Breast epithelium (tissue), 4 donors: ENCODE results near the gene SLC13A2. TPM values are rescaled to one million over a fixed set of nuclear protein-coding genes. Genes with fewer than 3 reads are reported as not detected.

Experiments used
- DNase-seq, 2 donors: peaks; one replicate each; pipeline ENCODE4 v3.0.0-alpha.2; 2019; ENCODE audit warnings: low spot score in 2 of 2
- H3K27ac ChIP-seq, 2 donors: fragments of 200-600 bp; sonication (generic) in 1 of 2; one replicate each; pipeline ENCODE4 v1.5.1; 2016 to 2019; ENCODE audit warnings: mild to moderate bottlenecking in 1 of 2
- H3K27me3 ChIP-seq, 2 donors: fragments of 200-600 bp; sonication (generic) in 1 of 2; one replicate each; pipeline versions ENCODE4 v1.5.1 to v1.6.0; 2017 to 2019; ENCODE audit warnings: control low read depth in 1 of 2, mild to moderate bottlenecking in 1 of 2
- H3K36me3 ChIP-seq: fragments of 200-600 bp; one replicate; pipeline ENCODE4 v1.5.1; 2019
- H3K4me1 ChIP-seq, 2 donors: fragments of 200-600 bp; sonication (generic); one replicate each; pipeline ENCODE4 v1.5.1; 2016 to 2019; ENCODE audit warnings: control low read depth in 1 of 2
- H3K4me3 ChIP-seq, 3 donors: fragments of 200-600 bp; sonication (generic); 1 replicate in 2 of 3; 2 replicates in 1 of 3; pipeline ENCODE4 v1.5.1; 2016 to 2019; ENCODE audit warnings: mild to moderate bottlenecking in 3 of 3, moderate library complexity in 2 of 3
- H3K9me3 ChIP-seq, 2 donors: fragments of 200-600 bp; sonication (generic) in 1 of 2; one replicate each; pipeline ENCODE4 v1.5.1; 2016 to 2019; ENCODE audit warnings: control low read depth in 1 of 2
- CTCF ChIP-seq, 3 donors: fragments of 450-650 bp; IDR thresholded peaks; one replicate each; pipeline ENCODE4 v1.5.1; 2016 to 2017; ENCODE audit warnings: antibody characterized with exemption in 3 of 3, mild to moderate bottlenecking in 3 of 3, moderate library complexity in 3 of 3
- POLR2A ChIP-seq: fragments of 450-650 bp; IDR thresholded peaks from one replicate; pipeline ENCODE4 v1.6.1; 2016; ENCODE audit warnings: antibody characterized with exemption, mild to moderate bottlenecking, moderate library complexity
- POLR2AphosphoS5 ChIP-seq, 3 donors: sonication (generic); formaldehyde crosslinking; IDR thresholded peaks; one replicate each; pipeline ENCODE4 v1.6.1; 2017; ENCODE audit warnings: antibody characterized with exemption in 3 of 3
- intact Hi-C: fragments of 100-400 bp; cut with DNase I; formaldehyde crosslinking; loops from one replicate; pipeline ENCODE4 v1.15.1; 2023; ENCODE audit warnings: low total_unique reads
- total RNA-seq, 3 donors: library from RNA; depleted of rRNA; stranded (reverse); fragments of >200 nt; gene quantifications; one replicate each; pipeline ENCODE4 v1.1.0, GENCODE V29; 2016

The SLC13A2 gene
- total RNA-seq, 3 donors from 2014 or later: 0.66 to 4.0 TPM; not detected in 1

GRCh38 chr17:28471531-28472342, 1.7 kb upstream of the SLC13A2 start:
- H3K27ac ChIP-seq: peak overlapping the region; percentile 85
- intact Hi-C loops: no loop called here
- peak in 1 of 2 donors; percentile 84 for DNase-seq
- no peak overlapping the region for H3K4me3 ChIP-seq
- no peaks in the 10 kb centered on the region for H3K36me3 ChIP-seq
- TF ChIP-seq POLR2AphosphoS5 (IDR thresholded peaks at IDR 0.05) (no peak), CTCF (IDR thresholded peaks at IDR 0.05) (no peak), POLR2A (no peak)
- no peaks in the 10 kb centered on the region for H3K9me3 ChIP-seq
- H3K27me3 ChIP-seq: no peaks in the 10 kb centered on the region
- H3K4me1 ChIP-seq: peaks cover 0 to 30% of the 10 kb centered on the region in 2 donors

GRCh38 chr17:28472871-28473497, 460 bp upstream of the SLC13A2 start:
- no peak for DNase-seq
- Histone ChIP-seq H3K9me3 (no peaks in the 10 kb centered on the region), H3K27ac (peak overlapping the region; percentile 45 to 72), H3K36me3 (no peaks in the 10 kb centered on the region), H3K4me1 (peaks cover 0 to 30% of the 10 kb centered on the region in 2 donors), H3K4me3 (no peak overlapping the region), H3K27me3 (no peaks in the 10 kb centered on the region)
- intact Hi-C loops: no loop called here
- no peak for TF ChIP-seq POLR2AphosphoS5 (IDR thresholded peaks at IDR 0.05)
- TF ChIP-seq CTCF (IDR thresholded peaks at IDR 0.05): no peak

GRCh38 chr17:28474111-28474531, 677 bp downstream of the SLC13A2 start:
- no peaks in the 10 kb centered on the region for H3K36me3 ChIP-seq
- H3K4me3 ChIP-seq: peak overlapping the region in 1 of 3 donors; percentile 7
- TF ChIP-seq POLR2AphosphoS5 (IDR thresholded peaks at IDR 0.05) (no peak), CTCF (IDR thresholded peaks at IDR 0.05) (no peak), POLR2A (no peak)
- no peak for DNase-seq
- intact Hi-C loops: no loop called here
- H3K27me3 ChIP-seq: no peaks in the 10 kb centered on the region
- H3K4me1 ChIP-seq: peaks cover 0 to 22% of the 10 kb centered on the region in 2 donors
- no peaks in the 10 kb centered on the region for H3K9me3 ChIP-seq
- peak overlapping the region; percentile 45 to 72 for H3K27ac ChIP-seq

GRCh38 chr17:28475151-28475900, 1.9 kb downstream of the SLC13A2 start:
- DNase-seq: peak in 1 of 2 donors; percentile 48
- H3K27me3 ChIP-seq: no peaks in the 10 kb centered on the region
- H3K36me3 ChIP-seq: no peaks in the 10 kb centered on the region

More at GRCh38 chr17:28475151-28475900, 1.9 kb downstream of the SLC13A2 start:
- no peak overlapping the region for H3K4me3 ChIP-seq
- no peak for TF ChIP-seq CTCF (IDR thresholded peaks at IDR 0.05)
- TF ChIP-seq POLR2A: no peak
- TF ChIP-seq POLR2AphosphoS5 (IDR thresholded peaks at IDR 0.05): no peak
- peak overlapping the region; percentile 45 to 72 for H3K27ac ChIP-seq
- no peaks in the 10 kb centered on the region for H3K9me3 ChIP-seq
- intact Hi-C loops: no loop called here
- peaks cover 0 to 13% of the 10 kb centered on the region in 2 donors for H3K4me1 ChIP-seq
